ENCODE data around the gene HTATIP2.

GRCh38 chr11:20342347-20343141 lies 21.0 kb upstream of the HTATIP2 start:
- TF ChIP-seq IRF2 (CRISPR knock-in tag; IDR thresholded peaks at IDR 0.05) = no peak
- TF ChIP-seq CTCF (IDR thresholded peaks at IDR 0.05 in 2 of 3, conservative IDR thresholded peaks at IDR 0.05 in 1 of 3; ENCODE audit: insufficient read depth in 2 of 3, low read depth in 1 of 3, low read length in 3 of 3) = no peak
- no peak for TF ChIP-seq HCFC1 (IDR thresholded peaks at IDR 0.05; ENCODE audit: low read depth, low read length)
- no peak for TF ChIP-seq NR2C1 (IDR thresholded peaks at IDR 0.05)
- TF ChIP-seq NR2C1 (tag; IDR thresholded peaks at IDR 0.05) = no peak
- no peak for TF ChIP-seq MEIS2 (IDR thresholded peaks at IDR 0.05; ENCODE audit: partially characterized antibody)
- TF ChIP-seq ZNF699 (CRISPR knock-in tag; IDR thresholded peaks at IDR 0.05; ENCODE audit: insufficient replicate concordance) = no peak
- TF ChIP-seq ADNP (tag; IDR thresholded peaks at IDR 0.05) = no peak
- TF ChIP-seq RCOR1 (IDR thresholded peaks at IDR 0.05; ENCODE audit: borderline replicate concordance in 1 of 2, low read depth in 2 of 2, low read length in 2 of 2) = no peak
- TF ChIP-seq FOXK2 (conservative IDR thresholded peaks at IDR 0.05 in 1 of 2, IDR thresholded peaks at IDR 0.05 in 1 of 2; ENCODE audit: low read depth in 2 of 2) = no peak
- TF ChIP-seq KLF10 (CRISPR knock-in tag; IDR thresholded peaks at IDR 0.05) = no peak
- TF ChIP-seq SIRT6 (IDR thresholded peaks at IDR 0.05; ENCODE audit: low read depth, low read length) = no peak
- no peak for TF ChIP-seq SMARCE1 (IDR thresholded peaks at IDR 0.05)

All from K562 (cell line).